Panc1 (cell line): Measurements from ENCODE around the gene NADSYN1.

Source experiments
- POLR2AphosphoS5 ChIP-seq: IDR thresholded peaks from 2 replicates; pipeline ENCODE4 v1.6.1; 2012; ENCODE audit warnings: mild to moderate bottlenecking, low read depth, low read length, moderate library complexity
- SIN3A ChIP-seq: IDR thresholded peaks from 2 replicates; pipeline ENCODE4 v1.6.1; 2012; ENCODE audit warnings: low read depth, mild to moderate bottlenecking, low read length, moderate library complexity, borderline replicate concordance; ENCODE audit not compliant: insufficient read depth
- TCF7L2 ChIP-seq: IDR thresholded peaks from 2 replicates; pipeline ENCODE4 v1.6.1; 2011; ENCODE audit warnings: mild to moderate bottlenecking, low read depth, low read length, inconsistent platforms
- TF ChIP-seq, protein P1 (sequence below): fragments of 450-650 bp; IDR thresholded peaks from 2 replicates; pipeline ENCODE4 v1.5.1; 2017; ENCODE audit warnings: mild to moderate bottlenecking
- TF ChIP-seq, protein P2 (sequence below), 2 experiments: IDR thresholded peaks; 2 replicates each; pipeline ENCODE4 v1.6.1; 2011 to 2012; ENCODE audit warnings: low read depth in 2 of 2, control low read depth in 1 of 2, low read length in 1 of 2, mild to moderate bottlenecking in 1 of 2, moderate library complexity in 1 of 2; ENCODE audit not compliant: insufficient read depth in 1 of 2

DNA sequence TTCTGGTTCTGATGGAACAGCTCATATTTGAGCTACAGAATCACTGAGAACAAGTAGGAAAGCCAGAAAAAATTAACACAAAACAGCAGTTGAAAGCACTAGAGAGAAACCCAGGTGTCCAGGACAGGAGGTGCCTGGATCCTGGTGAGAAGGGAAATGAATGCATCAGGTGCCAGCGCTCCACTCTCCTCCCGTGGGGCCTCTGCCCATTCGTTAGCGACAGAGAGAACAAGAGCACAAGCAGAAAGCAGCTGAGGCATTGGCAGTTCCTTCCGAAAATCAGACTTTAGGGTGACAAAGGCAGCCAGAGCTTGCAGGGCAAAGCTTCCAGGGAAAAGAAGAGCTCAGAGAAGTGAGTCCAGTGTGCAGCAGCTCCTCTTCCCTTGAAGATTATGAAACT, 54.1 kb downstream of the NADSYN1 start:
- TF ChIP-seq, protein P1, sequence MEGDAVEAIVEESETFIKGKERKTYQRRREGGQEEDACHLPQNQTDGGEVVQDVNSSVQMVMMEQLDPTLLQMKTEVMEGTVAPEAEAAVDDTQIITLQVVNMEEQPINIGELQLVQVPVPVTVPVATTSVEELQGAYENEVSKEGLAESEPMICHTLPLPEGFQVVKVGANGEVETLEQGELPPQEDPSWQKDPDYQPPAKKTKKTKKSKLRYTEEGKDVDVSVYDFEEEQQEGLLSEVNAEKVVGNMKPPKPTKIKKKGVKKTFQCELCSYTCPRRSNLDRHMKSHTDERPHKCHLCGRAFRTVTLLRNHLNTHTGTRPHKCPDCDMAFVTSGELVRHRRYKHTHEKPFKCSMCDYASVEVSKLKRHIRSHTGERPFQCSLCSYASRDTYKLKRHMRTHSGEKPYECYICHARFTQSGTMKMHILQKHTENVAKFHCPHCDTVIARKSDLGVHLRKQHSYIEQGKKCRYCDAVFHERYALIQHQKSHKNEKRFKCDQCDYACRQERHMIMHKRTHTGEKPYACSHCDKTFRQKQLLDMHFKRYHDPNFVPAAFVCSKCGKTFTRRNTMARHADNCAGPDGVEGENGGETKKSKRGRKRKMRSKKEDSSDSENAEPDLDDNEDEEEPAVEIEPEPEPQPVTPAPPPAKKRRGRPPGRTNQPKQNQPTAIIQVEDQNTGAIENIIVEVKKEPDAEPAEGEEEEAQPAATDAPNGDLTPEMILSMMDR = no peak
- TF ChIP-seq POLR2AphosphoS5 = no peak
- no peak for TF ChIP-seq TCF7L2
- TF ChIP-seq SIN3A = no peak
- TF ChIP-seq, protein P2, sequence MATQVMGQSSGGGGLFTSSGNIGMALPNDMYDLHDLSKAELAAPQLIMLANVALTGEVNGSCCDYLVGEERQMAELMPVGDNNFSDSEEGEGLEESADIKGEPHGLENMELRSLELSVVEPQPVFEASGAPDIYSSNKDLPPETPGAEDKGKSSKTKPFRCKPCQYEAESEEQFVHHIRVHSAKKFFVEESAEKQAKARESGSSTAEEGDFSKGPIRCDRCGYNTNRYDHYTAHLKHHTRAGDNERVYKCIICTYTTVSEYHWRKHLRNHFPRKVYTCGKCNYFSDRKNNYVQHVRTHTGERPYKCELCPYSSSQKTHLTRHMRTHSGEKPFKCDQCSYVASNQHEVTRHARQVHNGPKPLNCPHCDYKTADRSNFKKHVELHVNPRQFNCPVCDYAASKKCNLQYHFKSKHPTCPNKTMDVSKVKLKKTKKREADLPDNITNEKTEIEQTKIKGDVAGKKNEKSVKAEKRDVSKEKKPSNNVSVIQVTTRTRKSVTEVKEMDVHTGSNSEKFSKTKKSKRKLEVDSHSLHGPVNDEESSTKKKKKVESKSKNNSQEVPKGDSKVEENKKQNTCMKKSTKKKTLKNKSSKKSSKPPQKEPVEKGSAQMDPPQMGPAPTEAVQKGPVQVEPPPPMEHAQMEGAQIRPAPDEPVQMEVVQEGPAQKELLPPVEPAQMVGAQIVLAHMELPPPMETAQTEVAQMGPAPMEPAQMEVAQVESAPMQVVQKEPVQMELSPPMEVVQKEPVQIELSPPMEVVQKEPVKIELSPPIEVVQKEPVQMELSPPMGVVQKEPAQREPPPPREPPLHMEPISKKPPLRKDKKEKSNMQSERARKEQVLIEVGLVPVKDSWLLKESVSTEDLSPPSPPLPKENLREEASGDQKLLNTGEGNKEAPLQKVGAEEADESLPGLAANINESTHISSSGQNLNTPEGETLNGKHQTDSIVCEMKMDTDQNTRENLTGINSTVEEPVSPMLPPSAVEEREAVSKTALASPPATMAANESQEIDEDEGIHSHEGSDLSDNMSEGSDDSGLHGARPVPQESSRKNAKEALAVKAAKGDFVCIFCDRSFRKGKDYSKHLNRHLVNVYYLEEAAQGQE (IDR thresholded peaks at IDR 0.05; ENCODE audit: insufficient read depth in 1 of 2, low read depth in 2 of 2, low read length in 1 of 2) = no peak
